ENCODE results near the gene CENPVL1. TPM values are rescaled to one million over a fixed set of nuclear protein-coding genes. Genes with fewer than 3 reads are reported as not detected.
"Not testable (repeated sequence)": the region's sequence is repeated elsewhere in the genome, so short reads cannot be mapped to it uniquely, and the experiment has no call there.

Gene CENPVL1
- total RNA-seq (ENCODE audit: low replicate concordance): 0.41 TPM in 1 of 2 replicates, not detected in the other

GRCh38 chrX:51710277-51711164 is at the start of gene CENPVL1:
Gene CENPVL1 (plus strand): TSS chrX:51710512. CDS start chrX:51710512, 0 bp downstream.
- H3K4me3 ChIP-seq (ENCODE audit: low read depth, low read length); DNase-seq (ENCODE audit: low read depth): not testable (repeated sequence)

DNA sequence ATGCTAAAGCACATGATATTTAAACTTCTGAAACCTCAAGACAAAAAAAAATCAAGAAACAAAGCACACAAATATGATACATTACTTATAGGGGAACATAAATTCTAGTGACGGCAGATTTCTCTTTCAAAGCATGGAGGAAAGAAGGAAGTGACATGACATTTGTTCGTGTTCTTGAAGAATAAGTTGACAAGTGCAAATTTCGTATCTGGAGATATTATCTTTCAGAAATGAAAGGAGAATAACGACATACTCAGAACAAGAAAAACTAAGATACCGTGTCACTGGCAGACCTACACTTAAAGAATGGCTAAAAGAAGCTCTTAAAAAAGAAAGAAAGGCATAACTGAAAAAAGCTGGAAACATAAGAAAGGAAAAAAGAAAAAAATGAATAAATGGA is 44.3 kb upstream of the CENPVL1 start:
- no peak for DNase-seq (ENCODE audit: low read depth)
- no peak overlapping the region for H3K4me3 ChIP-seq (ENCODE audit: low read depth, low read length)
- TF ChIP-seq, protein P1, sequence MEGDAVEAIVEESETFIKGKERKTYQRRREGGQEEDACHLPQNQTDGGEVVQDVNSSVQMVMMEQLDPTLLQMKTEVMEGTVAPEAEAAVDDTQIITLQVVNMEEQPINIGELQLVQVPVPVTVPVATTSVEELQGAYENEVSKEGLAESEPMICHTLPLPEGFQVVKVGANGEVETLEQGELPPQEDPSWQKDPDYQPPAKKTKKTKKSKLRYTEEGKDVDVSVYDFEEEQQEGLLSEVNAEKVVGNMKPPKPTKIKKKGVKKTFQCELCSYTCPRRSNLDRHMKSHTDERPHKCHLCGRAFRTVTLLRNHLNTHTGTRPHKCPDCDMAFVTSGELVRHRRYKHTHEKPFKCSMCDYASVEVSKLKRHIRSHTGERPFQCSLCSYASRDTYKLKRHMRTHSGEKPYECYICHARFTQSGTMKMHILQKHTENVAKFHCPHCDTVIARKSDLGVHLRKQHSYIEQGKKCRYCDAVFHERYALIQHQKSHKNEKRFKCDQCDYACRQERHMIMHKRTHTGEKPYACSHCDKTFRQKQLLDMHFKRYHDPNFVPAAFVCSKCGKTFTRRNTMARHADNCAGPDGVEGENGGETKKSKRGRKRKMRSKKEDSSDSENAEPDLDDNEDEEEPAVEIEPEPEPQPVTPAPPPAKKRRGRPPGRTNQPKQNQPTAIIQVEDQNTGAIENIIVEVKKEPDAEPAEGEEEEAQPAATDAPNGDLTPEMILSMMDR (IDR thresholded peaks at IDR 0.05; ENCODE audit: insufficient read depth, low read length): no peak

DNA sequence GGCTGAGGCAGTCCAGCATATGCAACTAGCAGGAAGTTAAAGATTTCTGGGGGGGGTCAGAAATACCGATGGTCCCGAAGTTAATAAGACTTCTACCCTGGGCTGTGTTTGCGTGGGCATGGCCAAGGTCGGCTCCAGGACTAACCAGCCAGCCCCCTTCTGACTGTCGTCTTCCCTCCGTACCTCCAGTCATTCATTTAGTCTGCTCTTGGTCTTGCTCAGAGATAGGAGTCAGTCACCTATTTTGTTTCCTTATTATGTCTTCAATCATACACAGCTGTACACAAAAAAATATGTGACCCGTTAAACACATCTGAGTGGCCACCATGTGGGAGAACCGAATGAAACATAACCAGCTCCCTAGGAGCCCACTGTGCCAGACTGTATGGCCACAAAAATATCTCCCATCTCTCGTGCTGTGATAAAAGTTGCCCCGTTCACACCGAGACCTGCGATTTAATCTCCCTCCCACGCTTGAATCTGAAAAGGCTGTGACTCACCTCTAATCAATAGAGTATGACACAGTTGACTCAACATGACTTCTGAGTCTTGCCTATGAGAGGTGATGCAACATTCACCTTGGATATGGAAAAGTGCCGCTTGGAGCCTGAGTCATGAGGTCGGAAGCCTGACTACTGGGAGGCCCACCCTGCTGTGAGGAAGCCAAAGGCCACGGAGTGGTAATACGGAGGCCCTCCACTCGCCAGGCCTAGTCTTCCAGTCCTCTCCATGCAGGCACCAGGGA is 30.5 kb upstream of the CENPVL1 start:
- not testable (repeated sequence) for H3K4me3 ChIP-seq (ENCODE audit: low read depth, low read length); DNase-seq (ENCODE audit: low read depth)

DNA sequence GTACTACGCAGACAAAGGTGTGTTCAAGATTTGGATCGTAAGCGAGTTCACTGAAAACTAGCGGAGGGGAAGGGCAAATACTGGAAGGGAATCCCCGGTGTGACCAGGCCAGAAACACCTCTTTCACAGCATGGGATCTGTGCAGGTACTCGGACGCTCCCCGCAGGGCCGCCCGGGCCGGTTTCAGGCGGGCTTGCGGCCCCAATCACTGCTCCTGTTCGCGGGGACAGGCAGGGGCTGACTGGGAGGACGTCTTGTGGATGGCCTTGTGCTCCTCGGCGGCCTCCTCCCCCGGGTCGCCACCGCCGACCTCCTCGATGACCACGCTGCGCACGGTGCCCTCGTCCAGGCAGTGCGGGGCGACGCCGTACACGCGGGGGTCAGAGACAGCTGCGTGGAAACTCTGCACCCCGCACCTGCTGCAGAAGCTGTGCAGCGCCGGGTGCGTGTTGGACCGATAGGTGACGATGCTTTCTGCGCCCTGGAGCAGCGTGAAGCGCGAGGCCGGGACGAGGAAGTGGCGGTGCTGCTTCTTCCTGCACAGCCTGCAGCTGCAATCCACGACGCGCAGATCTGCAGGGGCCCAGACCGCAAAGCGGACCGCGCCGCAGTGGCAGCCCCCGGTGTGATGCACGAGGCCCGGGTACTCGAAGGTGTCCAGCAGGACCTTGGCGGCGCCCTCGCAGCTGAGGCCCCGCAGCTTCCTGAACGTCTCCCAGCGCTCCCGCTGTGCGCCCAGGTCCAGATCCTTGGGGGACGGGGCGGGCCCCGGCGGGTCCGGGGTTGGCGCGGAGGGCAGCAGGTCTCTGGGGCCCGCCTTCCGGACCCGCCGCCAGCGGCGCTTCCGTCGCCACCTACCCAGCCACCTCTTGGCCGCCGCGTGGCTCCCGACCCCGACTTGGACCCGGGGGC is 28.2 kb upstream of the CENPVL1 start:
- not testable (repeated sequence) for DNase-seq (ENCODE audit: low read depth); H3K4me3 ChIP-seq (ENCODE audit: low read depth, low read length)

DNA sequence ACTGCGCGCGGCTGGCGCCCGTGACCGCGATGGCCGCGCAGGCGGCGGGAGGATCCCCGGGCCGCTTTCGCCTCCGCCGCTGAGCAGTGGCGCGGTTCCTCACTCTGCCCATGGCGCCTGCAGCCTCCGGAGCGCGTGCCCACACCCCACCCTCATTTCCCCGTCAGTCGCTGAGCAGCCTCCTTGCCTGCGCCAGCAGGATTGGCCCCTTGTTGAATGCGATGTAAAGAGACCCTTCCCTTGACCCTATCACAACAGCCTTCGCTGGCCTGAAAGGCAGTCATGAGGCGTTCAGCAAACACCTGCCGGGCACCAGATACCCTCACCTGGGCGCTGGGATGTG is 27.6 kb upstream of the CENPVL1 start, which contains the start of gene CENPVL2:
Gene CENPVL2 (minus strand): TSS at position 112 of the 343 bp plus-strand sequence. CDS start 0 bp downstream, at position 112.
- not testable (repeated sequence) for H3K4me3 ChIP-seq (ENCODE audit: low read depth, low read length); DNase-seq (ENCODE audit: low read depth)

DNA sequence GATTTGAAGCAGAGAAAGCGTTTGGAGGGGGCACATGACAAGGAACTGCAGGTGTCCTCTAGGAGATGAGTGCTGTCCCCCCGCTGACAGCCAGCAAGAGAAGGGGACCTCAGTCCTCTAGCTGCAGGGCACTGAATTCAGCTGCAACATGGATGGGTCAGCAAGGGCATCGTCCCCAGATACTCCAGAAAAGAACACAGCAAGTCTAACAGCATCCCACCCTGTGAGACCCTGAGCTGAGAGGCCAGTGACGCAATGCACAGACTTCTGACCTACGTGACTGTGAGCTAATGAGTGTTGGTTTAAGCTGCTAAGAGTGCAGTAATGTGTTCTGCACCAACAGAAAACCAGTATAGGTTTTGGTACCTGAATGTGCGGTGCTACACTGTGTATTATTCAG is 16.1 kb upstream of the CENPVL1 start:
- TF ChIP-seq, protein P1 (IDR thresholded peaks at IDR 0.05; ENCODE audit: insufficient read depth, low read length): no peak
- no peak overlapping the region for H3K4me3 ChIP-seq (ENCODE audit: low read depth, low read length)
- no peak for DNase-seq (ENCODE audit: low read depth)

DNA sequence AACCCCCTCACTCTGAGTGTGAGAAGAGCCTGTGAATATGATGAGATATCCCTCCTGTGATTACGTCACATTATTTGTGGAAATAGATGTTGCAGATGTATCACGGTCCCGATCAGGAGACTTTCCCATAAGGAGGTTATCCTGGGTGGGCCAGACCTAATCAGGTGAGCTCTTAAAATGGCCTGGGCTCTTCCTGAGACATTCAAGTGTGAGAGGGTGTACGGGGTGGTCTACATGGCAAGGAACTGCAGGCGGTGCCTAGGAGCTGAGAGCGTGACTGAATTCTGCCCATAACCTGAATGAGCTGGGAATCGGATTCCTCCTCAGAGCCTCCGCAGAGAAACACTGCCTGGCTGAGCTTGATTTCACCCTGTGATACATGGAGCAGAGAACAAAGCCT is 12.9 kb upstream of the CENPVL1 start:
- TF ChIP-seq, protein P1 (IDR thresholded peaks at IDR 0.05; ENCODE audit: insufficient read depth, low read length): no peak
- H3K4me3 ChIP-seq (ENCODE audit: low read depth, low read length): no peak overlapping the region
- DNase-seq (ENCODE audit: low read depth): no peak

GRCh38 chrX:51712943-51713647 is 2.8 kb downstream of the CENPVL1 start:
- H3K4me3 ChIP-seq (ENCODE audit: low read depth, low read length); DNase-seq (ENCODE audit: low read depth): not testable (repeated sequence)

All from fibroblast of the aortic adventitia (primary cell).